Liver (tissue), 3 donors: ENCODE results near the gene IFT27.

Source experiments
- CTCF ChIP-seq: fragments of 150-350 bp; IDR thresholded peaks from 2 replicates; pipeline ENCODE4 v1.5.1; 2017; ENCODE audit warnings: improper control_type of control experiment, low read depth, low read length; ENCODE audit not compliant: missing input control
- RAD21 ChIP-seq, 2 donors: IDR thresholded peaks; 2 replicates each; pipeline ENCODE4 v1.6.1; 2016; ENCODE audit warnings: antibody characterized with exemption in 2 of 2, mild to moderate bottlenecking in 2 of 2
- TAF1 ChIP-seq: conservative IDR thresholded peaks from 2 replicates; pipeline ENCODE4 v1.6.1; 2016; ENCODE audit warnings: antibody characterized with exemption, mild to moderate bottlenecking
- ZBTB33 ChIP-seq: IDR thresholded peaks from 2 replicates; pipeline ENCODE4 v1.6.1; 2016; ENCODE audit warnings: antibody characterized with exemption
- TF ChIP-seq, protein P1 (sequence below): IDR thresholded peaks from 2 replicates; pipeline ENCODE4 v1.6.1; 2016; ENCODE audit warnings: antibody characterized with exemption
- TF ChIP-seq, protein P2 (sequence below): IDR thresholded peaks from 2 replicates; pipeline ENCODE4 v1.6.1; 2016; ENCODE audit warnings: antibody characterized with exemption, mild to moderate bottlenecking
- donor health status: healthy.
- donor health status: healthy.

DNA sequence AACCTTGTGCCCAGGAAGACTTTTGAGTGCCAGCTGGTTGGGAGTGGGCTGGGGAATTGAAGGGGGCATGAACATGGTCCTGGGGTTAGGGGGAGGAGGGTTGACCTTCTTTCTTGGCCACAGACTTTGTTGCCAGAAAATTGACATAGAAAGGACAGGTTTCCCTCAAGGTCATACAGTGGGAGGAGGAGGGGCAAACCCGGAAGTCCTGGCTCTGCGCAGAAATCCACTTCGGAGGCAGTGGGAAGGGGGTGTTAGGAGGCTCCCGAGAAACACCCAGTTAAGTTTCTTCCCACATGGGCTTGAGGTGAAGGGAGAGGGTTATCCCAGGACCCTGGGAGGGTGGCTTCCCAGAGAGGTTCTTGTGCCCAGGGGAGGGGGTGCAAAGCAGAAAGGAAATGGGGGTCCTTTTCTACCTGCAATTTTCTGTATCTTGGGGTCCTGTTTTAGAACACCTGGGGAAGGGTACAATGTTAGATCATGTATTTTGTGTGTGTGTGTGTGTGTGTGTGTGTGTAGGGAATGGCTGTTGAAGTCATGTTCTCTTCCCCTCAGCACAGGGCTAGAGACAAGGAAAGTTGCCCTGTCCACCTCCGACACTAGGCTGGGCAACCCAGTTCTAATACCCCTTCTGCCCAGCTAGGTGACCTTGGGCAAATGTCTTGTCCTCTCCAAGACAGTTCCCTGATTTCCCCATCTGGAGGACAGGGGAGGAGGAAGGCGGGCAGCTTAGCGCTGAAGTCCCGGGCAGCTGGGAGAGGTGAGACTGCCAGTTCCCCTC is 39.8 kb upstream of the IFT27 start:
- no peak for TF ChIP-seq CTCF
- no peak for TF ChIP-seq RAD21 (IDR thresholded peaks at IDR 0.05)
- TF ChIP-seq, protein P1, sequence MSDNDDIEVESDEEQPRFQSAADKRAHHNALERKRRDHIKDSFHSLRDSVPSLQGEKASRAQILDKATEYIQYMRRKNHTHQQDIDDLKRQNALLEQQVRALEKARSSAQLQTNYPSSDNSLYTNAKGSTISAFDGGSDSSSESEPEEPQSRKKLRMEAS: no peak
- no peak for TF ChIP-seq ZBTB33
- TF ChIP-seq, protein P2, sequence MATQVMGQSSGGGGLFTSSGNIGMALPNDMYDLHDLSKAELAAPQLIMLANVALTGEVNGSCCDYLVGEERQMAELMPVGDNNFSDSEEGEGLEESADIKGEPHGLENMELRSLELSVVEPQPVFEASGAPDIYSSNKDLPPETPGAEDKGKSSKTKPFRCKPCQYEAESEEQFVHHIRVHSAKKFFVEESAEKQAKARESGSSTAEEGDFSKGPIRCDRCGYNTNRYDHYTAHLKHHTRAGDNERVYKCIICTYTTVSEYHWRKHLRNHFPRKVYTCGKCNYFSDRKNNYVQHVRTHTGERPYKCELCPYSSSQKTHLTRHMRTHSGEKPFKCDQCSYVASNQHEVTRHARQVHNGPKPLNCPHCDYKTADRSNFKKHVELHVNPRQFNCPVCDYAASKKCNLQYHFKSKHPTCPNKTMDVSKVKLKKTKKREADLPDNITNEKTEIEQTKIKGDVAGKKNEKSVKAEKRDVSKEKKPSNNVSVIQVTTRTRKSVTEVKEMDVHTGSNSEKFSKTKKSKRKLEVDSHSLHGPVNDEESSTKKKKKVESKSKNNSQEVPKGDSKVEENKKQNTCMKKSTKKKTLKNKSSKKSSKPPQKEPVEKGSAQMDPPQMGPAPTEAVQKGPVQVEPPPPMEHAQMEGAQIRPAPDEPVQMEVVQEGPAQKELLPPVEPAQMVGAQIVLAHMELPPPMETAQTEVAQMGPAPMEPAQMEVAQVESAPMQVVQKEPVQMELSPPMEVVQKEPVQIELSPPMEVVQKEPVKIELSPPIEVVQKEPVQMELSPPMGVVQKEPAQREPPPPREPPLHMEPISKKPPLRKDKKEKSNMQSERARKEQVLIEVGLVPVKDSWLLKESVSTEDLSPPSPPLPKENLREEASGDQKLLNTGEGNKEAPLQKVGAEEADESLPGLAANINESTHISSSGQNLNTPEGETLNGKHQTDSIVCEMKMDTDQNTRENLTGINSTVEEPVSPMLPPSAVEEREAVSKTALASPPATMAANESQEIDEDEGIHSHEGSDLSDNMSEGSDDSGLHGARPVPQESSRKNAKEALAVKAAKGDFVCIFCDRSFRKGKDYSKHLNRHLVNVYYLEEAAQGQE: no peak
- TF ChIP-seq TAF1: no peak
